Epithelial cell of esophagus (primary cell): Measurements from ENCODE around the gene OR51A7.
"Not testable (repeated sequence)": the region's sequence is repeated elsewhere in the genome, so short reads cannot be mapped to it uniquely, and the experiment has no call there.

Experiments
- DNase-seq: peaks from one replicate; pipeline ENCODE4 v3.0.0; 2010; ENCODE audit warnings: low read depth
- H3K4me3 ChIP-seq: 2 replicates; pipeline ENCODE4 v1.5.1; 2011; ENCODE audit warnings: mild to moderate bottlenecking, low read length, control low read depth
- CTCF ChIP-seq: IDR thresholded peaks from 2 replicates; pipeline ENCODE4 v1.5.1; 2011; ENCODE audit warnings: low read depth, mild to moderate bottlenecking, low read length, control low read depth, inconsistent platforms; ENCODE audit not compliant: insufficient read depth; ENCODE audit errors: missing control alignments

Gene OR51A7

GRCh38 chr11:4947505-4947904 is 43.9 kb downstream of the OR51A7 start, which contains the start of gene OR51A4:
OR51A4 (minus strand) TSS chr11:4947605; CDS start chr11:4947100, 505 bp downstream.
- no peak within 1 kb of the TSS for H3K4me3 ChIP-seq
- no peak for TF ChIP-seq CTCF
- no peak for DNase-seq

- not testable (repeated sequence) for H3K4me3 ChIP-seq, DNase-seq
Measured at GRCh38 chr11:4955613-4956012, 52.0 kb downstream of the OR51A7 start, which contains the start of gene OR51A2. OR51A2 (minus strand) TSS chr11:4955713; CDS start chr11:4955713, 0 bp downstream.

GRCh38 chr11:4957396-4957795 is 53.8 kb downstream of the OR51A7 start:
- no peak for TF ChIP-seq CTCF
- H3K4me3 ChIP-seq, result no peak overlapping the region
- DNase-seq, result no peak
